EL (cell line): ENCODE results near the gene LHFPL5.

Experiments
- DNase-seq: peaks from one replicate; pipeline ENCODE4 v3.0.0-alpha.2; 2016

The LHFPL5 gene

DNA sequence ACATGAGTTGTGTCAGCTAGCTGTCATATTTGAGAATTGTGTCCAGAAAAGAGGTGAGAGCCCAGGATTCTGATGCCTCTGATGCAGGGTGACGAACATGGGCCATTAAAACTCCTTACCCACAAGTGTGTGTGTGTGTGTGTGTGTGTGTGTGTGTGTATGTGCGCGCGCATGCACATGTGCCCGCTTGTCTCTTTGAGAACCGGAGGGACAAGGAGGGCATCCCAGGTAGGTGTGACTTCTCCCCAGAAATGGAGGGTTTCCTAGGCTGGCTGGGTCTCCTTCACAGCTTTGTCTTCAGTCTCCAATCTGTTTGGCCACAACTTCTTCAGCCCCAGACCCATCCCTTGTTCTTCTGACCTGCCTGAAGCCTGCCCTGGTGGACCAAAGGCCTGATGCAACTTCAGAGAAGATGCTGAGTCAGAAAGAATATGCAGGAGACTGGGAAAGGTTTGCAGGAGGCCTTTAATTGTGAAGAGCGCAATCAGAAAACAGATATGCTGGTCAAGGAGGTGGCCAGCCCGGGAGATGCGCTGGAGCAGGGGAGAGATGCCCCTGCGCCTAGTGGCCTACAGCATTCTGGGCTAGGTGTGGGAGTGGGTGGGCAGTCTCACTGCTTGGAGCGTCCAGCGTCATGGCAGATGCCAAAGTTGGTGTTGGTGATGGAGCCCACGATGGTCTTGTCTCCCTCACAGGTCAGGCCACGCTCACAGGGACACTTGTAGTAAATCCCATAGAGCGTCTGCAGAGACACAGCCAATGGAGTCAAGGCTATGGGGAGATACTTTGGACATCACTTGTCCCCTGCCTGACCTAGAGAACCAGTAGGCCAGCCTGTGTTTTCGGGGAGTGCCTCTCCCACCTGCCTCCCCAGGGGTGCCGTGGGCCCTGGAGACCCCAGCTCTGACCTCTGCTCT, 10.4 kb upstream of the LHFPL5 start:
- no peak for DNase-seq

DNA sequence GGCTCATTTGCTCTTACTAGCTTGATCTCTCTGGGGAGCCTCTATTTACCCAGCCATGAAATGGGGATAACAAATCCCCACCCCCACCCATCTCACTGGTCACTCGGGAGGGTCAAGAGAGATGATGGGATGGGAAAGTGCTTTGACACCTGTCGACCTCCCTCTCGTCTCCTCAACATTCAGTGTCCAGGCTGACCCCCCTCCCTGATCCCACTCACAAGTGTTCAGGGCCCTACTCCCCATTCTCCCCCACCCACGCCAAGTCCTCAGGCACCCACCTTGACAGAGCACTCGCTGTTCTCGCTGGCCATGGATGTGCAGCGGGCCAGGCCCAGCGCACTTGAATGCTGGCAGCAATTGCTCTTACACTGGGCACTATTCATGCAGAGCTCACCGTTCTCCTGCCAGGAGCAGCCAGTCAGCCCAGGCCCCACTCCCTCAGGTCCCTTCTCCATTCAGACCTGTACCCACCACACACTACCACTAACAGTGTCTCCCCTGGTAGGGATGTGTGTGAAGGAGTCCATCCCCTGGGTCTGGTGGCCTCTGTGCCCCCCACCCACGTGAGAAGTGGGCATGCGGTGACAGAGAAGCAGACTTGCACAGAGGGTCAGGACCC, 9.6 kb upstream of the LHFPL5 start:
- DNase-seq = no peak

DNA sequence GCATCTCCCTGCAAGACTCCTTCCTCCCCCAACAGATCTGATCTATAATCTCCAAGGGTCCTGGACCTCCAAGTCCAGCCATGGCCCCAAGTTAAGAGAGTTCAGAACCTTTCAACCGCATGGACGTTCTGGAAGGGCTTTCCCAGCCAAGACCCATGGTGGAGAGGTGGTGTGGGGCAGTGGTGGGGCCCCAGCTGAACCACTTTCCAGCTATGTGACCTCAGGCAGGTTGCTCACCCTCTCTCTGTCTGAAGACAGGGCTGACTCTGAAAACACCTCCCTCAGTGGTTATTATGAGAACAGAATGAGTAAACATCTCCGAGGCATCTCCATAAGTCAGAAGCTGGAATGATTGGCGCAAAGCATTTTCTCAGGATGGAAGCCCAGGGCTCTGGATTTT, 8.9 kb upstream of the LHFPL5 start:
- no peak for DNase-seq

DNA sequence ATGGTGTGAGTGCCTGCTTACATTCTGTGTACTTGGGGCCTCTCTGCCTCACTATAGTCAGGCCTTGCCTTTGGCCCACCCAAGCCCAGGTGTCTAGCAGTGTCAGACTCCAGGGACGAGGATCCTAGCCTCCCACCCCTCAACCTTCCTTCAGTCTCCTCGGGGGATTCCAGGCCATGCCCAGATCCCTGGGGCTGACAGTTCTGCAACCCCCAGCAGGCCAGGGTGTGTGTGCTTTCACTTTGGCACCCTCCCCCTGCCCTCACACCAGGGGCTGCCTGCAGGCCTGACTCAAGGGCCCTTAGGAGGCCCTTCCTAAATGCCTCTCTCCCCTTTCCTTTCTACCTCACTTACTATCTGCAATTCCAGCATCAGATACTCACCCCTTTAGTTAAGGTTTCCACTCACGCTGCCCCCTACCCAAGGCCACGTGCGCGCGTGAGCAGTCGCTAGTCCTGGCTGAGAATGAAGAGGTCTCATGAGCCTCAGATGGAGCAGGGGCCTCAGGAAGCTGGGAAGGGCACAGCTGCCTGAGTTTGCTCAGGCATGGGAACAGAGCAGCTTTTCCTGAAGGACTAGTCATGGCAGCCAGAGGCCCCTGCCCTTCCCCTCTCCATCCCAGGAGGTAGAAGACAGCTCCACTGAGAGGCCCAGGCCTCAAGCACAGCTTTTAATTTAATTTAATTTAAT, 7.2 kb upstream of the LHFPL5 start:
- no peak for DNase-seq

DNA sequence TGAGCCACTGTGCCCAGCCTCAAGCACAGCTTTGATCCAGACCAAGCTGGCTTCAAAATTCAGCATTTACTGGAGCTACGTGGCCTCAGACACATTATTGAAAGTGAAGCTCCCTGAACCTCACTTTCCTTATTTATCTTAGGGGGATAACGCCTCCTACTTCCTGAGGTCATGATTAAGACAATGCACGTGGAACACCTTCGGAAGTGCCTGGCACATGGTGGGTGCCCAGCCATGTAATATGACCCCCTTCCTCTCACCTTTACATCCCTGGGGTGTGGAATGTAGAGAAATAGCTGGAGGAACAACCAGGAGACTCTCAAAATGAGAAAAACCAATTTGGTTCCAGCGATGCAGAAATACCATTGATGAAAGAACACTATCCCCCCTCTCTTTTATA, 6.4 kb upstream of the LHFPL5 start:
- no peak for DNase-seq

DNA sequence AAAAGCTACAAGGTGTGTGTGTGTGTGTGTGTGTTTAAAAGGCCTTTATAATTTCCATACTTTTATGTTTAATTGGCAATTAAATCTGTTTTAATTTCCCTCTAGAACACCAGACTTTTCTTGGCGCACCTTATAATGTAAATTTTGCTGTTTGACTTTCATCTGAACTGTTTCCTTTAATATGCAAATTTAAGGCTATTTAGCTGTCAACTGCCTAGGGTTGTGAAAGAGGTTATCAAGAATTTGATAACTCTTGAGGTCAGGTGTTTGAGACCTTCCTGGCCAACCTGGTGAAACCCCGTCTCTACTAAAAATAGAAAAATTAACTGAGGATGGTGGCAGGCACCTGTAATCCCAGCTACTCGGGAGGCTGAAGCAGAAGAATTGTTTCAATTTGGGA, 4.0 kb upstream of the LHFPL5 start:
- DNase-seq = no peak

DNA sequence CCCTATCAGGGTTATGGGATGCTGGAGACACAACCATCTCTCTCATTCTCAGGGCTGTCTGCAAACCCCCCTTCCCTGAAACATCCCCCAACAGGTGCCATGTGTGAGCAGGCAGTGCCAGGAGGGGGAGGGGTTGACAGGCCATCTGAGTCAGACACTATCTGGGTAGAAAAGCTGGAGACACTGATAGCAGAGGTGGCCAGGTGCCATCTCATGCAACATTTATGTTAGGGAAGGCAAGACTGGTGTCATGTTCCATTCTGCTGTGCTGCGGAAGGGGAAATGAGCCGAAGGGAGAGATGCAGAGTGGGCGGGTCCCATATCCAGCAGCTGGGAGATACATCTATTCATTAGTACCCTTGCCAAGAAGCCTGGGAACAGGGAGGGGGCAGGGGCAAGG, 3.5 kb downstream of the LHFPL5 start:
- DNase-seq = no peak

DNA sequence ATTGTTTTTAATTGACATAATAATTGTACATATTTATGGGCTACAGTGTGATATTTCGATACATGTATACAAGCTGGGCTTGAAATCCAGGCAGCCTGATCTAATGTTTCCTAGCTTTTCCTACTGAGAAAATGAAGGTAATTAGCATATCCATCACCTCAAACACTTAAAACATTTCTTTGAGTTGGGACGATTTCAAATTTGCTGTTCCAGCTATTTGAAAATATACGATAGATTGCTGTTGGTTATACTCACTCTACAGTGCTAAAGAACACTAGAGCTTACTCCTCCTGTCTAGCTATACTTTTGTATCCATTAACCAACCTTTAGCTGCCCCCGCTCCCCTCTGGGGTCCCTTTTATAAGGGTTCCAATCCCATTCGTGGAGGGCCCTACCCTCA, 4.7 kb downstream of the LHFPL5 start:
- no peak for DNase-seq

DNA sequence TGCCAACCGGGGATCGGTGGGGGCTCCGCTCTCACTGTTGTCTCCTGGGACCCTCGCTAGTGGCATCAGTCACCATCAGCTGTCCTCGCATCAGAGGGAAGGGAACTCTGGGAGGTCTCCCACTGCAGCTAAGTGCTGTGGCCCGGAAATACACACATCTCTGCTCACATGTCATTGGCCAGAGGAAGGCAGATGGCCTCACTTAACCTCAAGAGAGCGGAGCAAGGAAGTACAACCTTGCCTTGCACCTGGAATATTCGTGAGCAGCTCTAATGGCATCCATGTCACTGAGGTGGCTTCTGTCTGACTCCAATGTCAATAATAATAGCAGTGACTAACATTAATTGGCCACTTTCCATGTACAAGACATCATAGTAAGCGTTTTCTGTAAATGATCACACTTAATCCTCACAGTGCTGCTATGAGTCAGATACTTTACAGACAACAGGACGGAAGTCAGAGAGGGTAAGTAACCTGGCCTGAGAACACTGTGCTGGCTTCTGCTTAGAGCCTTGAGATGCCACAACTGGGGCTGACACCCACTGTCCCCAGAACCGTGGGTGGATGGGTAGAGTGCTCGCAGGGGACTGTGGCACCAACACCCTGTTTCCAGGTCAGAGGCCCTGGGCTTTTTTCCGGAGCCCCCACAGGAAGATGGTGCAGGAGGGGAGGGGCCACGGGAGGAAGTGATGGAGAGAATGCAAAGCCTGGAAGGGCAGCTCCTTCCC, 6.0 kb downstream of the LHFPL5 start:
- DNase-seq = peak; percentile 62

DNA sequence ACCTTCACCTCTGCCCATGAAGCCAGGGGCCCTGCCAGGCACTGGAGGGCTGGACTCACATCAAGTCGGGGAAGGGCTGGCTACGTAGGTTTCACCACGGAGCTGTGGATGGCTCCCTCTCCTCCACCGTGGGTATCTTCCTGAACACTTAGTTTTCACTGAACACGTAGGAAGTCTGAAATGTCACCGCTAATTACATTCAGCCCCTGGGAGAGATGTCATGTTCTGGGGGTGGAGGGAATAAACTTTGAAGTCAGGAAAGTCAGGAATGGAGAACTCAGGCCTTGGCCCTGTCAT, 6.5 kb downstream of the LHFPL5 start:
- no peak for DNase-seq

DNA sequence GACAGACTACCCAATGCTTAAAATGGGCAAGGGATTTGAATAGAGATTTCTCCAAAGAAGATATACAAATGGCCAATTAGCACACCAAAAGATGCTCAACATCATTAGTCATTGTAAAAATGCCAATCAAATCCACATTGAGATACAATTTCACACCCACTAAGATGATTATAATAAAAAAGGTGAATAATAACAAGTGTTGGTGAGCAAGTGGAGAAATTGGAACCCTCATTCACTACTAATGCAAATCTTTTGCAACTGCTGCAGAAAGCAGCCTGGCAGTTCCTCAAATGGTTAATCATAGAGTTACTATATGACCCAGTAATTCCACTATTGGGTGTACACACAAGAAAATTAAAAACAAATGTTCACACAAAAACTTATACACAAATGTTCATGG, 12.4 kb downstream of the LHFPL5 start:
- DNase-seq = no peak

DNA sequence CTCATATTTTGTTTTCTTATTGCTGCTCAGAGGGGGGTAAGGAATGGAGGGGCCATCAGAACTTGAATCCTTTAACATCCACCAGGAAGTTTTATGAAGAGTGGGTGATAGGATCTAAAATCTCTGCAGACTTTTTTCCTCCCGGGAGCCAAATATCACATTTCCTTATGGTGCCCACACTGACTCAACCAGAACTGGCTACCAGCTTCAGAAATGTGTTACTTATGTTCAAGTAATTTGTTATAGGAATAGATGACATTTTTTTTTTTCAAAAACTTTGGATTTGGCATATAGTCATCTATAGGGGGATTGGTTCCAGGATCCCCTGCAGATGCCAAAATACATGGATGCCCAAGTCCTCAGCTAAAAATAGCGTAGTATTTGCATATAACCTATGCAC, 18.4 kb downstream of the LHFPL5 start:
- no peak for DNase-seq

DNA sequence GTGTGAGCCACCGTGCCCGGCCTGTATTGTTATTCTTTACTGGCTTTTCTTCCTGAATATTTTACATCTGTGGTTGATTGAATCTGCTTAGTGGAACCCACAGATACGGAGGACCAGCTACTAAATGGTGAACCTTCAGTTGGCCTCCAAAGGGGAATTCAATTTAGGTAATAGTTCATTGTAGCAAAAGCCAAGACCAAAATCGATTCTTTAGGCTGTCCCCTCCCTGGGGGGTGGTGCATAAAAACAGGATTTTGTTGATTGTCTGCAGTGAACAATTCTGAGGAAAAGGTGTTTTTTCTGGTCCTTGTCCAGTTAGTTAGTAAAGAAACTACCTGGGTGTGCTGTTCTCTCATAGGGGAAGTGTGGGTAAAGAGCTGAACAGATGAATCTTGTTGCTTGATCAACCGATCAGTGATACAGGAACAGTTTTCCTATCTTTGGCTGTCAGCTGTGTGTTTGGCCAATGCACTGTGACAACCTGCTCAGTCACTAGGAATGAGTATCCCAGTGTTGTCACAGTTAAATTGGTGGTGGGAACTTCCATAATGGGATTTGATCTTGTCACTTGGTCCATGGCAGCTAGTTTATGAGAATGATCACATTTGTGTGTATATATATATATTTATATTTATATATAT, 19.5 kb downstream of the LHFPL5 start:
- DNase-seq = no peak

DNA sequence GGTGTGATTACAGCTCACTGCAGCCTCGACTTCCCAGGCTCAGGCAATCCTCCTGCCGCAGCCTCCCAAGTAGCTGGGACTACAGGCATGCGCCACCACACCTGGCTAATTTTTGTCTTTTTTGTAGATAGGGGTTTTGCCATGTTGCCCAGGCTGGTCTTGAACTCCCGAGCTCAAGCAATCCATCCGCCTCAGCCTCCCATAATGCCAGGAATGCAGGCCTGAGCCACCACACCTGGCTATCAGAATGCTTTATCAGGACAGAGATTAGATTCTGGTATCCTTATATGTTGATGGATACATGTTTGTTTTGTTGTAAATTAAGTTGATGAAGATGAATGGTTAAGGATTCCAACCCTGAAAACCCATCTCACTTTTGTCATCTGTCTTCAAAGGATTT, 24.2 kb downstream of the LHFPL5 start:
- DNase-seq = no peak

DNA sequence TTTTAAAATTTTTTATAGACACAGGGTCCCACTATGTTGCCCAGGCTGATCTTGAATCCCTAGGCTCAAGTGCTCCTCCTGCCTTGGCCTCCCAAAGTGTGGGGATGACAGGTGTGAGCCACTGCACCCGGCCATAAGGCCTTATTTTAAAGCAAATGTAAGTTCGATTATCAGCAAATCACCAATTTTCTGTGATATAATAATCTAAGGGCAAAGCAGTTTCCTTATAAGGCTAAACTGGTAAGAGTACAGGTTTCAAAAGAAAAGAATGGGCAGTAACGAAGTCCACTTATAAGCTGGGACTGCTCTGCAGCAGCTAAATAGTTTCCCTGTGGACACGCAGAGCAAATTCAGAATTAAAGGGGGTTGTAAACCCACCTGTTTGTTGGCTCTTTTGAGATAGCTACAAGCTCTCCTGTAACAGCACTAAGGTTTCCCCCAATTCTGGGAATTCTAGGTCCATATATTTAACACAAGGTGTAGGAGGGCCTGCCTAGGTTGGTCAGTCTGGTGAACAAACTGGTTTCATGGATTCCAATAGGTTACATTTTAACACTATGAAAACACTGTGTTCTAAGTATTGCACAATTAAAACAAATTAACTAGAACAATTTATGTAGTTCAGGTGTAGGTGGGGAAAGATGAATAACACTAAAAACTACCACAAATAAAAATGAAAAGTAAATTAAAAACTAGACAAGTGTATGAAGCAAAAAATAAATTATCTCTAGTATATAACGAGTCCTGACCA, 26.3 kb downstream of the LHFPL5 start:
- no peak for DNase-seq

DNA sequence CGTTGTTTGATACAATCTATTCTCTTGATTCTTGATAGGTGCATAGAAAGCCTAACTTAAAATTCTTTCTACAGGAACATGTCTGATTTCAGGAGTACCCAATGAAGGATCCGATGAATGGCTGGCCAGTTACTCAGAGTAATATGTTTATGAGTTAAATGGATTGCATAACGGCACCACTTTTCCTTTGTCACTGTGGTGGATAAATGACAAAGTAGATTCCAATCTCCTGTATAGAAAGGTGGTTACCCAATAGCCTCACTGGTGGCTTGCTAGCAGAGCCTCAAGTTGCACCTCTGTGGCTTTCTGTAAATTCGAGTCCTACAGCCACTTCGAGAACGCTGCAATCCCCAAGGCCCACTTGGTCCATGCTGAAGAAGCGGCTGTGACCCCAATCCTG, 28.4 kb downstream of the LHFPL5 start:
- DNase-seq = no peak

DNA sequence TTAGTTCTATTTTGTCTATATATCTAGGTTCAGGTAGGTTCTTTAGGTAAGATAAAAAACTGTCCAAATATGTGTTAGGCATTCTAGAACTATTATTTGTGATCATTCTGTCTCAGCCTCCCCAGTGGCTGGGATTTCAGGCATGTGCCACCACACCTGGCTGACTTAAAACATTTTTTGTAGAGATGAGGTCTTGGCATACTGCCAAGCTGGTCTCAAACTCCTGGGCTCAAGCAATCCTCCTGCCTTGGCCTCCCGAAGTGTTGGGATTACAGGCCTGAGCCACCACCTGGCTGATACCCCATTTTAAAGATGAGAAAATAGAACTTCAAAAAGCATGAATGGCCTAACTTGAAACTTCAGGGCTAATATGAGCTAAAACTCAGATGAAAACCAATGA, 33.9 kb downstream of the LHFPL5 start:
- DNase-seq = no peak

DNA sequence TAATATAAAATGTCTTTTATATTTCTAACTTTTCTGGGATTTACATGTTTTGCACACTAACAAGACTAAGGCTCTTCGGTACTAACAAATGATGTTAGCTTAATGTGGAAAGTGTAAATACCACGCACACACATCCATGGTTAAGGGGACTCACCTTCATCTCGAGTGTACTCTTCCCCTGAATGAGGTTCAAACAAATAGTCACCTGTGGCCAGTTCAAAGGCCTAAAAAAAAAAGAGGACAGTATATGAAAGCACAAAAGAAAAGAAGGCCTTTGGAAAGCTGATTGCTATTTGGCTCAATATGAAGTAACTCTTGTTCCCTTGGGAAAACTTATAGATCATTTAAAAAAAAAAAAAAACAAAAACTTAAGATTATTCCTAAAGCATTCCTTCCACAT, 37.2 kb downstream of the LHFPL5 start:
- DNase-seq = no peak

DNA sequence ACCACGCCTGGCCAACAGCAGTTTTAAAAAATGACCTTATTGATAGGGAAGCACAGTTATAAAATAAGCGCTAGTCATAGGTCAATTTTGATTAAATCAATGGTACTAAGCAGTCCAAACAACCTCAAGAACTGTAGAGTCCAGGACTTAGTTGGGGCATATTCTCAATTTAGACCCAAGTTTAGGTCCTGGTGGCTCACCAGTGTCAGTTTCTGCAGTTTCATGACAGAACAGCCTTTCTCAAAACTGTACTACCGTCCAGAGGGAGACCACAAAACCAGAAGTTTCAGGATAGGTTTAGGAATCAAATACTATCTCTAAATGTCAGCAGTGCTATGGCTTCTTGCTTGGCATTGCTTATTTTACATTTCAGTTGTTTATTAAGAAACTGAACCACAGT, 39.1 kb downstream of the LHFPL5 start:
- no peak for DNase-seq

DNA sequence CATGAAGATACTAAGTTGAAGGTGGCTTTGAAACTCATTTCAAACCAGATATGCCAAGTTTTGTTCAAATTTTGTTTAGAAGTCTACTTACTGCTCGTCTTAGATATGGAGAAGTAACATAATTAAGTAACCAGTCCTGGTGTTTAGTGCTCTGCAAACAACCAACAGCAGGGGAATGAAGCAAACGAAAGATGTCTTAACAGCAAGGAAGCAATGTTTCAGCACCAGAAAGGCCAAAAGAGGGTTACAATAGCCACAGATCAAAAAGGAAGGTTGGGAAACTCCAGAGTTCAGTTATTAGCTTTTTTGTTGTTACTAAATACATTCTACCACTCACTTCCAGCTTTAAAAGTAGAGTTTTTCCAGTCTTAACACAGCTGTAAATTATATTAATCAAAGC, 45.1 kb downstream of the LHFPL5 start:
- DNase-seq = no peak

DNA sequence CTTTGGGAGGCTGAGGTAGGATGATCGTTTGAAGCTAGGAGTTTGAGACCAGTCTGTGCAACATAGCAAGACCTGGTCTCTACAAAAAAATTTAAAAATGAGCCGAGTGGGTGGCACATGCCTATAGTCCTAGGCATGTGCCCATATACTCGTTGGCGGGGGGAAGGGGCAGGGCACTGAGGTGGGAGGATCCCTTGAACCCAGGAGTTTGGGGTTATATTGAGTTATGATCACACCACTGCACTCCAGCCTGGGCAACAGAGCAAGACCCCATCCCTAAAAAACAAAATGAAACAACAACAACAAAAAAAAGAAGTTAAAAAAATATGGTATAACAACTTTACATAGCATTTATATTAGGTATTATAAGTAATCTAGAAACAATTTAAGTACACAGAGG, 47.8 kb downstream of the LHFPL5 start:
- DNase-seq = no peak

DNA sequence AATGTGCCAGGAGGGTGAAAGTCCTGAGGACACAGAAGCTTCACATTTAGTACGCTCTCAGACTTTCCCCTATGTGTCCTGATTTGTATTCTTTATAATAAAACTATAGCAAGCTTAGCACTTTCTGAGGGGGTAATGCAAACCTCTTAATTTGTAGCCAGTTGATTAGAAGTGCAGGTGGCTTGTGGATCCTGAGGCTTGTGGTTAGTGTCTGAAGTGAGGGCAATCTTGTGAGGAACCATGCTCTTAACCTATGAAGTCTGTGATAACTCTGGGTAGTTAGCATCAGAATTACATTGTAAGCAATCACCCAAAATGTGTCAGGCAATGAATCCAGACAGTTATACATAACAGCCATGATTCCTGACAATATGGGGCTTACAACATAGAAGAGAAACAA, 51.1 kb downstream of the LHFPL5 start:
- DNase-seq = no peak
